HG02870 (cell line): ENCODE data around the gene CCK.
"Not testable (repeated sequence)": the region's sequence is repeated elsewhere in the genome, so short reads cannot be mapped to it uniquely, and the experiment has no call there.

ENCODE experiments used
- ATAC-seq: cut with Tn5 transposase; IDR thresholded peaks from one replicate; pipeline ENCODE4 v1.9.1; 2021; ENCODE audit warnings: mild to moderate bottlenecking, moderate library complexity; ENCODE audit not compliant: unreplicated experiment

Gene CCK

GRCh38 chr3:42266085-42266484 is at the start of gene CCK:
CCK (minus strand) TSS chr3:42266185; CDS start chr3:42263630, 2,555 bp downstream.
- ATAC-seq: no peak

- ATAC-seq: no peak
Observed at GRCh38 chr3:42314411-42314810, 48.4 kb upstream of the CCK start.

GRCh38 chr3:42308651-42309050 is 42.7 kb upstream of the CCK start:
- no peak for ATAC-seq

- no peak for ATAC-seq
Observed at GRCh38 chr3:42306499-42306898, 40.5 kb upstream of the CCK start.

- peak; percentile 67 for ATAC-seq
Observed at GRCh38 chr3:42302924-42303634, 37.1 kb upstream of the CCK start.

GRCh38 chr3:42301446-42302175 is 35.6 kb upstream of the CCK start:
- no peak for ATAC-seq

- ATAC-seq: no peak
Observed at GRCh38 chr3:42300778-42301177, 34.8 kb upstream of the CCK start.

- no peak for ATAC-seq
Observed at GRCh38 chr3:42300013-42300412, 34.0 kb upstream of the CCK start.

GRCh38 chr3:42298259-42298658 is 32.3 kb upstream of the CCK start:
- ATAC-seq: no peak

- ATAC-seq: no peak
Observed at GRCh38 chr3:42292009-42292408, 26.0 kb upstream of the CCK start.

GRCh38 chr3:42290966-42291714 is 25.2 kb upstream of the CCK start:
- no peak for ATAC-seq

GRCh38 chr3:42289026-42289425 is 23.0 kb upstream of the CCK start:
- ATAC-seq: no peak

- ATAC-seq: no peak
Observed at GRCh38 chr3:42288385-42288784, 22.4 kb upstream of the CCK start.

GRCh38 chr3:42287423-42287822 is 21.4 kb upstream of the CCK start:
- not testable (repeated sequence) for ATAC-seq

GRCh38 chr3:42277676-42278075 is 11.7 kb upstream of the CCK start:
- ATAC-seq: no peak

- peak; percentile 95 for ATAC-seq
Observed at GRCh38 chr3:42276141-42277132, 10.5 kb upstream of the CCK start.

- no peak for ATAC-seq
Observed at GRCh38 chr3:42275217-42275616, 9.2 kb upstream of the CCK start.

GRCh38 chr3:42274266-42274665 is 8.3 kb upstream of the CCK start:
- no peak for ATAC-seq

GRCh38 chr3:42273361-42273760 is 7.4 kb upstream of the CCK start:
- ATAC-seq: no peak

GRCh38 chr3:42271786-42272185 is 5.8 kb upstream of the CCK start:
- no peak for ATAC-seq

- no peak for ATAC-seq
Observed at GRCh38 chr3:42270561-42270960, 4.6 kb upstream of the CCK start.
